ENCODE data around the gene HOXB6.

Gene HOXB6

GRCh38 chr17:48622857-48623256 lies 18.1 kb upstream of the HOXB6 start:
- no peak for ATAC-seq
- no peak for TF ChIP-seq CSRNP3 (CRISPR knock-in tag; IDR thresholded peaks at IDR 0.05)
- TF ChIP-seq ARNTL (CRISPR knock-in tag; IDR thresholded peaks at IDR 0.05; ENCODE audit: borderline replicate concordance, low read depth): no peak
- TF ChIP-seq ISL1 (CRISPR knock-in tag; IDR thresholded peaks at IDR 0.05): no peak
- TF ChIP-seq PATZ1 (CRISPR knock-in tag; IDR thresholded peaks at IDR 0.05; ENCODE audit: borderline replicate concordance): no peak
- TF ChIP-seq, protein P1, sequence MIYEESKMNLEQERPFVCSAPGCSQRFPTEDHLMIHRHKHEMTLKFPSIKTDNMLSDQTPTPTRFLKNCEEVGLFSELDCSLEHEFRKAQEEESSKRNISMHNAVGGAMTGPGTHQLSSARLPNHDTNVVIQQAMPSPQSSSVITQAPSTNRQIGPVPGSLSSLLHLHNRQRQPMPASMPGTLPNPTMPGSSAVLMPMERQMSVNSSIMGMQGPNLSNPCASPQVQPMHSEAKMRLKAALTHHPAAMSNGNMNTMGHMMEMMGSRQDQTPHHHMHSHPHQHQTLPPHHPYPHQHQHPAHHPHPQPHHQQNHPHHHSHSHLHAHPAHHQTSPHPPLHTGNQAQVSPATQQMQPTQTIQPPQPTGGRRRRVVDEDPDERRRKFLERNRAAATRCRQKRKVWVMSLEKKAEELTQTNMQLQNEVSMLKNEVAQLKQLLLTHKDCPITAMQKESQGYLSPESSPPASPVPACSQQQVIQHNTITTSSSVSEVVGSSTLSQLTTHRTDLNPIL (CRISPR knock-in tag; IDR thresholded peaks at IDR 0.05; ENCODE audit: low read depth): no peak
- TF ChIP-seq ZNF8 (CRISPR knock-in tag; IDR thresholded peaks at IDR 0.05): no peak
- TF ChIP-seq ZFP3 (CRISPR knock-in tag; IDR thresholded peaks at IDR 0.05): no peak
- TF ChIP-seq TOX (CRISPR knock-in tag; IDR thresholded peaks at IDR 0.05; ENCODE audit: borderline replicate concordance): no peak
- no peak for TF ChIP-seq CSDC2 (CRISPR knock-in tag; IDR thresholded peaks at IDR 0.05)
- TF ChIP-seq ZC3H10 (CRISPR knock-in tag; IDR thresholded peaks at IDR 0.05): no peak
- no peak for TF ChIP-seq ZNF70 (CRISPR knock-in tag; IDR thresholded peaks at IDR 0.05)
- TF ChIP-seq GLIS3 (CRISPR knock-in tag; IDR thresholded peaks at IDR 0.05): no peak
- TF ChIP-seq ZNF565 (CRISPR knock-in tag; conservative IDR thresholded peaks at IDR 0.05; ENCODE audit: low read depth): no peak

DNA sequence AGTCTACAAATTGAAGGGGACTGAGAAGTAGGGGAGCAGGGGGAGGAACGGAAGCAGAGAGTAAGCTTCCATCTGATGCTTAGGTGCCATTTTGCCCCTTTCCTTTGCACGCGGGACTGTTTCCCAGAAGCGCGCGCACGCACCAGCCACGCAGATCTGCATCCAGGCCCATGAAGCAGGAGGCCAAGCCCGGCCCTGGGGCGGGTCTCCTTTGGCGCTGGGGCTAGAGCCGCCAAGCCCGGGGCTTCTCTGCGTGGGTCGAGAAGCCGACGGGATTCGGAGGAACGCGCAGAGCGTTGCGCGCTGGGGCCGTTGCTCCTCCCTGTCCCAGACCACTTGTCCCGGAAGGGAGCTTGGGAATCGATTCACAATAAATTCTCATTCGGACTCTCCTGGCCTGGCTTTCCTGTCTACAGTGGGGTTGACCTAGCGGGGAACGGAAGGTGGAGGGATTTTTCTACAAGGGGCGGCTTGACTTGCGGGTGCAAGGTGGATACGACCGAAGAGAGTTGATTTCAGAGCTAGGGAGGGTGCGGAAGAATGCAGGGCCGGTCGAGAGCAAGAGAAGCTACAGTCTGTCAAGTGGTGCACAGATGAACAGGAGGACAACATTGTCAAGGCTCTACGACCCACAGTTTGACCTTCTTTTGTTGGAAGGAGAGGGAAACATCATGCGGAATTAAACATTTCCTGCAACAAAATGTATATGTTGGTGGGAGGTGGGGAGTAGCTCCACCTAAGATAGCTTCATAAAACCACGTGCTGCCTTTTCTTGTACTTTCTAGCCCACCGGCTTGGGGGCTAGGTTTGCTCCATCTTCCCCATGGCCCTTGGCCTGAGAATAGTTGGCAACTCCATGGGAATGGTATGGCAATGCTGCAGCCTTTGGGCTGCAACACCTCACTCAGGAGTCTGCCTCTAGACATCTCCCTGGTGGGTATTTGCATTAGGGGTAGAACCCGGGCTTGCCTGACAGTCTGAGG lies 16.9 kb upstream of the HOXB6 start:
- TF ChIP-seq RARB (CRISPR knock-in tag; IDR thresholded peaks at IDR 0.05): no peak
- TF ChIP-seq, protein P1 (CRISPR knock-in tag; IDR thresholded peaks at IDR 0.05; ENCODE audit: low read depth): no peak
- TF ChIP-seq ZNF8 (CRISPR knock-in tag; IDR thresholded peaks at IDR 0.05): no peak
- TF ChIP-seq, protein P2, sequence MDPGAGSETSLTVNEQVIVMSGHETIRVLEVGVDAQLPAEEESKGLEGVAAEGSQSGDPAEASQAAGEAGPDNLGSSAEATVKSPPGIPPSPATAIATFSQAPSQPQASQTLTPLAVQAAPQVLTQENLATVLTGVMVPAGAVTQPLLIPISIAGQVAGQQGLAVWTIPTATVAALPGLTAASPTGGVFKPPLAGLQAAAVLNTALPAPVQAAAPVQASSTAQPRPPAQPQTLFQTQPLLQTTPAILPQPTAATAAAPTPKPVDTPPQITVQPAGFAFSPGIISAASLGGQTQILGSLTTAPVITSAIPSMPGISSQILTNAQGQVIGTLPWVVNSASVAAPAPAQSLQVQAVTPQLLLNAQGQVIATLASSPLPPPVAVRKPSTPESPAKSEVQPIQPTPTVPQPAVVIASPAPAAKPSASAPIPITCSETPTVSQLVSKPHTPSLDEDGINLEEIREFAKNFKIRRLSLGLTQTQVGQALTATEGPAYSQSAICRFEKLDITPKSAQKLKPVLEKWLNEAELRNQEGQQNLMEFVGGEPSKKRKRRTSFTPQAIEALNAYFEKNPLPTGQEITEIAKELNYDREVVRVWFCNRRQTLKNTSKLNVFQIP (CRISPR knock-in tag; IDR thresholded peaks at IDR 0.05; ENCODE audit: borderline replicate concordance, low read depth): no peak
- TF ChIP-seq TCF4 (CRISPR knock-in tag; IDR thresholded peaks at IDR 0.05; ENCODE audit: borderline replicate concordance): no peak
- no peak for TF ChIP-seq PATZ1 (CRISPR knock-in tag; IDR thresholded peaks at IDR 0.05; ENCODE audit: borderline replicate concordance)
- TF ChIP-seq ZFP30 (CRISPR knock-in tag; IDR thresholded peaks at IDR 0.05): no peak
- no peak for TF ChIP-seq ZNF70 (CRISPR knock-in tag; IDR thresholded peaks at IDR 0.05)
- TF ChIP-seq ZNF565 (CRISPR knock-in tag; conservative IDR thresholded peaks at IDR 0.05; ENCODE audit: low read depth): no peak
- TF ChIP-seq ZC3H10 (CRISPR knock-in tag; IDR thresholded peaks at IDR 0.05): no peak
- TF ChIP-seq ISL1 (CRISPR knock-in tag; IDR thresholded peaks at IDR 0.05): no peak
- no peak for TF ChIP-seq ZFP3 (CRISPR knock-in tag; IDR thresholded peaks at IDR 0.05)
- no peak for TF ChIP-seq SNAI2 (CRISPR knock-in tag; IDR thresholded peaks at IDR 0.05)
- no peak for TF ChIP-seq CSRNP3 (CRISPR knock-in tag; IDR thresholded peaks at IDR 0.05)
- no peak for TF ChIP-seq CSDC2 (CRISPR knock-in tag; IDR thresholded peaks at IDR 0.05)
- no peak for TF ChIP-seq TOX (CRISPR knock-in tag; IDR thresholded peaks at IDR 0.05; ENCODE audit: borderline replicate concordance)
- TF ChIP-seq OSR1 (CRISPR knock-in tag; IDR thresholded peaks at IDR 0.05): no peak
- no peak for ATAC-seq

All from SK-N-SH treated with all-trans-retinoic acid at 6 μM for 48 hours (cell line).